NB4 (cell line): ENCODE results near the gene CES2.

Experiments used
- POLR2A ChIP-seq: IDR thresholded peaks from 2 replicates; pipeline ENCODE4 v1.6.1; 2011; ENCODE audit warnings: mild to moderate bottlenecking; ENCODE audit not compliant: insufficient read length; ENCODE audit errors: extremely low read depth
- TF ChIP-seq, protein P1 (sequence below): IDR thresholded peaks from one replicate; pipeline ENCODE4 v1.5.1; 2012; ENCODE audit warnings: low read depth, low read length
- TF ChIP-seq, protein P2 (sequence below): IDR thresholded peaks from 2 replicates; pipeline ENCODE4 v1.6.1; 2011; ENCODE audit warnings: low read depth, low read length

DNA sequence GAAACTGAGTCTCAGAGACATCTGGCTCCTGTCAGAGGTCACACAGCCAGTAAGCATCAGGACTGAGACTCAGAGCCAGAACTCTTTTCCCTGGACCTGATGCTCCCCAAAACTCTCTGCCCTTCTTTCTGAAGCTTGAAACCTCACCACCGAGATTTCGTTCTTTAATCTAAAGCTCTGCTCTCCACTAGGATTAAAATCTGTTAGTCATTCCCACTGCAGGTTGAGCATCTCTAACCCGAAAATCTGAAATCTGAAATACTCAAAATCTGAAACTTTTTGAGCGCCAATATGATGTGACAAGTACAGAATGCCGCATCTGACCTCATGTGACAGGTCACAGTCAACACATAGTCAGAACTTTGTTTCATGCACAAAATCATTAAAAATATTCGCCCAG, 18.8 kb upstream of the CES2 start:
- TF ChIP-seq POLR2A = no peak
- TF ChIP-seq, protein P1, sequence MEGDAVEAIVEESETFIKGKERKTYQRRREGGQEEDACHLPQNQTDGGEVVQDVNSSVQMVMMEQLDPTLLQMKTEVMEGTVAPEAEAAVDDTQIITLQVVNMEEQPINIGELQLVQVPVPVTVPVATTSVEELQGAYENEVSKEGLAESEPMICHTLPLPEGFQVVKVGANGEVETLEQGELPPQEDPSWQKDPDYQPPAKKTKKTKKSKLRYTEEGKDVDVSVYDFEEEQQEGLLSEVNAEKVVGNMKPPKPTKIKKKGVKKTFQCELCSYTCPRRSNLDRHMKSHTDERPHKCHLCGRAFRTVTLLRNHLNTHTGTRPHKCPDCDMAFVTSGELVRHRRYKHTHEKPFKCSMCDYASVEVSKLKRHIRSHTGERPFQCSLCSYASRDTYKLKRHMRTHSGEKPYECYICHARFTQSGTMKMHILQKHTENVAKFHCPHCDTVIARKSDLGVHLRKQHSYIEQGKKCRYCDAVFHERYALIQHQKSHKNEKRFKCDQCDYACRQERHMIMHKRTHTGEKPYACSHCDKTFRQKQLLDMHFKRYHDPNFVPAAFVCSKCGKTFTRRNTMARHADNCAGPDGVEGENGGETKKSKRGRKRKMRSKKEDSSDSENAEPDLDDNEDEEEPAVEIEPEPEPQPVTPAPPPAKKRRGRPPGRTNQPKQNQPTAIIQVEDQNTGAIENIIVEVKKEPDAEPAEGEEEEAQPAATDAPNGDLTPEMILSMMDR = no peak
- TF ChIP-seq, protein P2, sequence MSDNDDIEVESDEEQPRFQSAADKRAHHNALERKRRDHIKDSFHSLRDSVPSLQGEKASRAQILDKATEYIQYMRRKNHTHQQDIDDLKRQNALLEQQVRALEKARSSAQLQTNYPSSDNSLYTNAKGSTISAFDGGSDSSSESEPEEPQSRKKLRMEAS = no peak
